ENCODE data around the gene PPIE. TPM values are rescaled to one million over a fixed set of nuclear protein-coding genes. Genes with fewer than 3 reads are reported as not detected.

PPIE gene
- total and polyA plus RNA-seq, 4 experiments from 2014 or later: 67.7 to 162 (median 73.3) TPM

DNA sequence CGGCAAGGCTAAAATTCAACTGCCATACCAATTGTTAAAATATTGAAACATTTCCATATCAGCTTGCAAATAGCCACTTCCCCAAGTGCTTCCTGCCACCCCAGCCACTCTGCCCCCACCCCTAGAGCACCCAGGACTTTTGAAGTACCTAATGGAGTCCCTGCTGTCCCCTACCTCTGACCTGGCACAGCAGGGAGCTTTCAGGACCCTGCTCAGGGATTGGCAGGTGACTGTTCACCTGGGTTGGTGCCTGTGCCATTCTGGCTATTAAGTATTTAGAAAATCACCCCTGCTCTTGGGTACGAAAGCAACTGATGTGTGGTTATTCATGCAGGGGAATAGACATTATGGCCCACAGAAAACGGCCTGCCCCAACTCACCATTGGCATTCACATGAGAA is 38.3 kb upstream of the PPIE start:
- Histone ChIP-seq H3K36me3 (ENCODE audit: insufficient read depth, low read length) (no peaks in the 10 kb centered on the region), H3K27me3 (ENCODE audit: insufficient read depth, low read length) (no peaks in the 10 kb centered on the region), H3K4me1 (ENCODE audit: insufficient read depth, low read length) (no peaks in the 10 kb centered on the region), H3K9me3 (ENCODE audit: control insufficient read depth in 1 of 2, low read length in 2 of 2) (no peaks in the 10 kb centered on the region), H3K27ac (ENCODE audit: low read depth, low read length) (no peak overlapping the region), H3K4me3 (ENCODE audit: low read length in 2 of 2) (no peak overlapping the region)
- peaks cover 0 to 2% (median 0%) of the 10 kb centered on the region in 4 donors for H3K4me1 Mint-ChIP-seq
- no peak for DNase-seq
- CTCF ChIA-PET (ENCODE audit: partially characterized antibody): interaction anchor here (1.5 to 2.5 kb wide), 2 partner anchors 28 to 100 kb away, joined by 4 to 9 read pairs; partner anchors contain the start of gene NT5C1A
- no peaks in the 10 kb centered on the region for H3K36me3 Mint-ChIP-seq
- intact Hi-C loops (cut with micrococcal nuclease): no loop called here
- H3K27me3 Mint-ChIP-seq: no peaks in the 10 kb centered on the region
- H3K9me3 Mint-ChIP-seq: no peaks in the 10 kb centered on the region
- peak overlapping the region in 1 of 7 donors; percentile 12 for H3K27ac Mint-ChIP-seq
- POLR2A ChIA-PET (ENCODE audit: partially characterized antibody): interaction anchor here (1.2 kb wide), 1 partner anchor 9 kb away, joined by 5 read pairs; the partner anchor contains the start of gene HPCAL4
- no peak overlapping the region for H3K4me3 Mint-ChIP-seq

GRCh38 chr1:39701049-39701439 is 37.6 kb upstream of the PPIE start:
- Histone ChIP-seq H3K9me3 (ENCODE audit: control insufficient read depth in 1 of 2, low read length in 2 of 2) (no peaks in the 10 kb centered on the region), H3K27me3 (ENCODE audit: insufficient read depth, low read length) (no peaks in the 10 kb centered on the region), H3K27ac (ENCODE audit: low read depth, low read length) (no peak overlapping the region), H3K4me3 (ENCODE audit: low read length in 2 of 2) (no peak overlapping the region), H3K4me1 (ENCODE audit: insufficient read depth, low read length) (no peaks in the 10 kb centered on the region), H3K36me3 (ENCODE audit: insufficient read depth, low read length) (no peaks in the 10 kb centered on the region)
- no peak for DNase-seq
- Mint-ChIP-seq H3K4me3 (no peak overlapping the region), H3K27me3 (no peaks in the 10 kb centered on the region), H3K4me1 (peaks cover 0 to 2% (median 0%) of the 10 kb centered on the region in 4 donors), H3K27ac (peak overlapping the region in 1 of 7 donors; percentile 35), H3K9me3 (no peaks in the 10 kb centered on the region), H3K36me3 (no peaks in the 10 kb centered on the region)
- ChIA-PET CTCF (ENCODE audit: partially characterized antibody) (interaction anchor here (1.0 to 2.5 kb wide), 4 partner anchors 20 to 100 kb away, joined by 3 to 9 read pairs (median 4); partner anchors contain the start of gene NT5C1A), POLR2A (ENCODE audit: partially characterized antibody) (interaction anchor here (1.1 kb wide), 1 partner anchor 9 kb away, joined by 3 read pairs; no protein-coding TSS in a partner anchor)
- intact Hi-C loops (cut with micrococcal nuclease): no loop called here

DNA sequence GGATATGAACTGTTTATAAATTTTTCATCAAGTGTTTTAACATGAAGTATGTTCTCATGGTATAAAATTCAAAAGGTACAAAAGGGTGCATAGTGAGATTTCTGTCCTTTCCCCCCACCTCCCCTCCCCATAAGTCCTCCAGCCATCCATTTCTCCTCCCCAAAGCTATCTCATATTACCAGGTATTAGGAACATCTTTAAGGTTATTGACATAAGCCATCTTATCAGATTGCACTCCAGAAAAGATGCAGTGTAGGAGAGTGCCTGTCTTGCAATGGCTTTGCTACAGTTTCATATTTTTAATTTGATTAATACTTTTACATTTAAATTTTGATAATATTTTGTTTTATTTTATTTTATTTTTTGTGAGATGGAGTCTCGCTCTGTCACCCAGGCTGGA is 33.9 kb upstream of the PPIE start:
- Histone ChIP-seq H3K36me3 (ENCODE audit: insufficient read depth, low read length) (no peaks in the 10 kb centered on the region), H3K27me3 (ENCODE audit: insufficient read depth, low read length) (no peaks in the 10 kb centered on the region), H3K27ac (ENCODE audit: low read depth, low read length) (no peak overlapping the region), H3K9me3 (ENCODE audit: control insufficient read depth in 1 of 2, low read length in 2 of 2) (no peaks in the 10 kb centered on the region), H3K4me1 (ENCODE audit: insufficient read depth, low read length) (no peaks in the 10 kb centered on the region), H3K4me3 (ENCODE audit: low read length in 2 of 2) (no peak overlapping the region)
- no peaks in the 10 kb centered on the region for H3K9me3 Mint-ChIP-seq
- no peaks in the 10 kb centered on the region for H3K4me1 Mint-ChIP-seq
- no peak overlapping the region for H3K4me3 Mint-ChIP-seq
- no peak for DNase-seq
- intact Hi-C loops (cut with micrococcal nuclease): no loop called here
- POLR2A ChIA-PET (ENCODE audit: partially characterized antibody): no interaction called here
- no peak overlapping the region for H3K27ac Mint-ChIP-seq
- H3K27me3 Mint-ChIP-seq: peaks cover 0 to 5% of the 10 kb centered on the region in 2 donors
- H3K36me3 Mint-ChIP-seq: no peaks in the 10 kb centered on the region
- CTCF ChIA-PET (ENCODE audit: partially characterized antibody): interaction anchor here (1.0 kb wide), 1 partner anchor 51 kb away, joined by 3 read pairs; no protein-coding TSS in a partner anchor

GRCh38 chr1:39707506-39707905 is 31.2 kb upstream of the PPIE start:
- H3K27me3 ChIP-seq (ENCODE audit: insufficient read depth, low read length): no peaks in the 10 kb centered on the region
- no peak overlapping the region for H3K27ac ChIP-seq (ENCODE audit: low read depth, low read length)
- no peak for DNase-seq
- intact Hi-C loops (cut with micrococcal nuclease): no loop called here
- ChIA-PET POLR2A (ENCODE audit: partially characterized antibody) (no interaction called here), CTCF (ENCODE audit: partially characterized antibody) (interaction anchor here (1.1 kb wide), 1 partner anchor 38 kb away, joined by 3 read pairs; no protein-coding TSS in a partner anchor)
- Mint-ChIP-seq H3K36me3 (no peaks in the 10 kb centered on the region), H3K27me3 (peaks cover 0 to 11% of the 10 kb centered on the region in 2 donors), H3K4me3 (no peak overlapping the region), H3K27ac (no peak overlapping the region), H3K9me3 (no peaks in the 10 kb centered on the region), H3K4me1 (no peaks in the 10 kb centered on the region)
- no peaks in the 10 kb centered on the region for H3K9me3 ChIP-seq (ENCODE audit: control insufficient read depth in 1 of 2, low read length in 2 of 2)
- H3K36me3 ChIP-seq (ENCODE audit: insufficient read depth, low read length): no peaks in the 10 kb centered on the region
- H3K4me1 ChIP-seq (ENCODE audit: insufficient read depth, low read length): no peaks in the 10 kb centered on the region
- H3K4me3 ChIP-seq (ENCODE audit: low read length in 2 of 2): no peak overlapping the region

- Mint-ChIP-seq H3K27me3 (peaks cover 5 to 19% of the 10 kb centered on the region in 2 donors), H3K4me3 (no peak overlapping the region), H3K4me1 (no peaks in the 10 kb centered on the region), H3K27ac (peak overlapping the region in 1 of 7 donors; percentile 14), H3K36me3 (no peaks in the 10 kb centered on the region), H3K9me3 (no peaks in the 10 kb centered on the region)
- Histone ChIP-seq H3K27me3 (ENCODE audit: insufficient read depth, low read length) (no peaks in the 10 kb centered on the region), H3K4me3 (ENCODE audit: low read length in 2 of 2) (no peak overlapping the region), H3K9me3 (ENCODE audit: control insufficient read depth in 1 of 2, low read length in 2 of 2) (no peaks in the 10 kb centered on the region), H3K36me3 (ENCODE audit: insufficient read depth, low read length) (no peaks in the 10 kb centered on the region), H3K27ac (ENCODE audit: low read depth, low read length) (no peak overlapping the region), H3K4me1 (ENCODE audit: insufficient read depth, low read length) (no peaks in the 10 kb centered on the region)
- no peak for DNase-seq
- intact Hi-C loops (cut with micrococcal nuclease): no loop called here
- ChIA-PET POLR2A (ENCODE audit: partially characterized antibody) (interaction anchor here (0.6 to 1.7 kb wide), 2 partner anchors 20 to 169 kb away, joined by 3 to 5 read pairs; partner anchors contain the start of gene HPCAL4), CTCF (ENCODE audit: partially characterized antibody) (interaction anchor here (0.6 to 4.1 kb wide), 4 partner anchors 14 to 193 kb away, joined by 3 to 23 read pairs (median 4); no protein-coding TSS in a partner anchor)
Observed at GRCh38 chr1:39711104-39711965, 27.3 kb upstream of the PPIE start.

DNA sequence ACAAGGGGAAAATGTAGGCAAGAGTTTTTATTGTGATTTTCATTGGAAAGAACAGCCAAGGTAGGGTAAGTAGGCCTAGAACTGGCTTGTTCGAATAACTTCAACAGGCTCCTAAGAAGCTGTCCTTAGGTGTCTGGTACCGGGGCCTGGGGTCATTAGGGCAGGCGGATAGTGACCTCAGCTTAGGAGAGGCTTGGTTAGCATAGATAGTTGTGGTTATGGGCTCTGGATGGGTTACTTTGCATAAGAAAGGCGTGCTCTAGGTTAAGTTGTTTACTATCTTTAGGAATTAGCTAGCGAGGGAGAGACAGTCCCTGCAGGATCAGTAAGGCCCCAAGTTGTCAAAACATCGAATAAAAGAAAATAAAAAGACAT is 26.7 kb upstream of the PPIE start:
- intact Hi-C loops (cut with micrococcal nuclease): no loop called here
- peaks cover 10 to 23% of the 10 kb centered on the region in 2 donors for H3K27me3 Mint-ChIP-seq
- CTCF ChIA-PET (ENCODE audit: partially characterized antibody): interaction anchor here (1.1 to 4.1 kb wide), 2 partner anchors 14 to 106 kb away, joined by 3 to 23 read pairs; no protein-coding TSS in a partner anchor

DNA sequence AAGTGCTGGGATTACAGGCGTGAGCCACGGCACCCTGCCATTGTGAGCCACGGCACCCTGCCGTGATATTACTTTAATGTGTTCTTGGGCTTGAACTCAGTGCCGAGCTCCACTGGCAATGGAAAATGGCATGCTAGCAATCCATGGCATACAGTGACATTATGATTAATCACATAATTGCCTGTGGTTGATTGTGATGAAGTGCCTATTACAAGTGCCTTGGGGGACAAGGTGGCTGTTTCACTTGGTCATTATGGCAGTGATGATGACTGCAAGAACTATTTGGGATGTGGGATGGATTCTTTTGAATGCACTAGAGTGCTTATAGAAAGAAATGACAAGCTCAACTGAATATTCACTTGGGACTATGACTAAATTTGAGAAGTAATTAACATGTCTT is 25.1 kb upstream of the PPIE start:
- H3K4me3 Mint-ChIP-seq: no peak overlapping the region
- Histone ChIP-seq H3K36me3 (ENCODE audit: insufficient read depth, low read length) (no peaks in the 10 kb centered on the region), H3K27me3 (ENCODE audit: insufficient read depth, low read length) (peaks cover 5% of the 10 kb centered on the region), H3K4me1 (ENCODE audit: insufficient read depth, low read length) (no peaks in the 10 kb centered on the region), H3K4me3 (ENCODE audit: low read length in 2 of 2) (no peak overlapping the region), H3K27ac (ENCODE audit: low read depth, low read length) (no peak overlapping the region), H3K9me3 (ENCODE audit: control insufficient read depth in 1 of 2, low read length in 2 of 2) (no peaks in the 10 kb centered on the region)
- no peaks in the 10 kb centered on the region for H3K9me3 Mint-ChIP-seq
- no peaks in the 10 kb centered on the region for H3K4me1 Mint-ChIP-seq
- H3K36me3 Mint-ChIP-seq: no peaks in the 10 kb centered on the region
- peaks cover 21 to 32% of the 10 kb centered on the region in 2 donors for H3K27me3 Mint-ChIP-seq
- ChIA-PET CTCF (ENCODE audit: partially characterized antibody) (interaction anchor here (0.8 to 4.1 kb wide), 6 partner anchors 9 to 108 kb away, joined by 3 to 23 read pairs (median 6); no protein-coding TSS in a partner anchor), POLR2A (ENCODE audit: partially characterized antibody) (interaction anchor here (1.5 kb wide), 1 partner anchor 25 kb away, joined by 3 read pairs; the partner anchor contains the start of gene PPIE)
- H3K27ac Mint-ChIP-seq: no peak overlapping the region
- intact Hi-C loops (cut with micrococcal nuclease): no loop called here
- no peak for DNase-seq

More for the DNA sequence above, 26.7 kb upstream of the PPIE start:
- POLR2A ChIA-PET (ENCODE audit: partially characterized antibody): interaction anchor here (0.6 to 1.7 kb wide), 2 partner anchors 21 to 168 kb away, joined by 3 to 5 read pairs; partner anchors contain the start of gene HPCAL4
- H3K4me3 Mint-ChIP-seq: no peak overlapping the region
- H3K36me3 Mint-ChIP-seq: no peaks in the 10 kb centered on the region
- H3K4me1 ChIP-seq (ENCODE audit: insufficient read depth, low read length): no peaks in the 10 kb centered on the region
- peak overlapping the region in 1 of 7 donors; percentile 14 for H3K27ac Mint-ChIP-seq
- H3K27me3 ChIP-seq (ENCODE audit: insufficient read depth, low read length): peaks cover 2% of the 10 kb centered on the region
- H3K4me3 ChIP-seq (ENCODE audit: low read length in 2 of 2): no peak overlapping the region
- DNase-seq: no peak
- H3K36me3 ChIP-seq (ENCODE audit: insufficient read depth, low read length): no peaks in the 10 kb centered on the region
- no peaks in the 10 kb centered on the region for H3K9me3 ChIP-seq (ENCODE audit: control insufficient read depth in 1 of 2, low read length in 2 of 2)
- H3K27ac ChIP-seq (ENCODE audit: low read depth, low read length): no peak overlapping the region
- H3K9me3 Mint-ChIP-seq: no peaks in the 10 kb centered on the region
- no peaks in the 10 kb centered on the region for H3K4me1 Mint-ChIP-seq

All from CD4-positive, alpha-beta memory T cell (primary cell).